Measurements from ENCODE around the gene HPCAL1.

Gene HPCAL1

DNA sequence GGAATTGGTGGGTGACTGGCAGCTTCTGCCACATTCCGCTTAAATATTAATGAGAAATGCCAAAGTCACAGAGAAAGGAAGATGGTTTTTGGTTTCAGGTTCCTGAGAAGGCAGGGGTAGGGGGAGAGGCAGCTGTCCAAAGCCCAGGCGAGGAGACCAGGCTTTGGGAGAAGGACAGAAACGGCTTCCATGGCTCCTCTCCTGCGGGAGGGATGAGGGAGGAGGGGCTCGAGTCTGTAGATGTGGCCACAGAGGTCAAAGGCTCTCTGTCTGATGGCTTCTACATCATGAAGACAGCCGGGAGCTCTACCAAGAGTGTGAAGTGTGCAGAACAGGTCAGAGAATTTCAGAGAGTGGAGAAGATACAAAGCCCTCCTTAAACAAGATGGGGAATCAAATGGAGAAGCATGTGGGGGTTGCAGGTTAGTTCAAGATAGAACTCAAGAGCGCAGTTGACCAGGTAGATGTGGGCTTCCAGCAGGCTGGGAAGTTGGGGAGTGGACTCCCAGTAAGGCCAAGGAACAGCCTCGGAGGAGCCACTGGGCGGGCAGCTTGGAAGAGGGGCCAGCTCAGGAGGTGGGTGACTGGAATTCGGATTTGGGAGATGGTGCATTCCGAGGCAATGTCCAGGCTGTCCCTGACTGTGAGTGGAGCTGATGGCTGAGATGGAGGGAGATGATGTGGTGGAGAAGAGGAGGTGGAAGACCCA, 23.8 kb upstream of the HPCAL1 start:
- no peak for TF ChIP-seq EZH2phosphoT487 (IDR thresholded peaks at IDR 0.05; ENCODE audit: borderline replicate concordance, low read length)
- TF ChIP-seq, protein P1, sequence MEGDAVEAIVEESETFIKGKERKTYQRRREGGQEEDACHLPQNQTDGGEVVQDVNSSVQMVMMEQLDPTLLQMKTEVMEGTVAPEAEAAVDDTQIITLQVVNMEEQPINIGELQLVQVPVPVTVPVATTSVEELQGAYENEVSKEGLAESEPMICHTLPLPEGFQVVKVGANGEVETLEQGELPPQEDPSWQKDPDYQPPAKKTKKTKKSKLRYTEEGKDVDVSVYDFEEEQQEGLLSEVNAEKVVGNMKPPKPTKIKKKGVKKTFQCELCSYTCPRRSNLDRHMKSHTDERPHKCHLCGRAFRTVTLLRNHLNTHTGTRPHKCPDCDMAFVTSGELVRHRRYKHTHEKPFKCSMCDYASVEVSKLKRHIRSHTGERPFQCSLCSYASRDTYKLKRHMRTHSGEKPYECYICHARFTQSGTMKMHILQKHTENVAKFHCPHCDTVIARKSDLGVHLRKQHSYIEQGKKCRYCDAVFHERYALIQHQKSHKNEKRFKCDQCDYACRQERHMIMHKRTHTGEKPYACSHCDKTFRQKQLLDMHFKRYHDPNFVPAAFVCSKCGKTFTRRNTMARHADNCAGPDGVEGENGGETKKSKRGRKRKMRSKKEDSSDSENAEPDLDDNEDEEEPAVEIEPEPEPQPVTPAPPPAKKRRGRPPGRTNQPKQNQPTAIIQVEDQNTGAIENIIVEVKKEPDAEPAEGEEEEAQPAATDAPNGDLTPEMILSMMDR (IDR thresholded peaks at IDR 0.05; ENCODE audit: low read depth, low read length, poor library complexity, severe bottlenecking): no peak
- Histone ChIP-seq H3K79me2 (ENCODE audit: control insufficient read depth, low read length) (no peaks in the 10 kb centered on the region), H3K27me3 (ENCODE audit: control insufficient read depth, low read length) (peaks cover 9% of the 10 kb centered on the region), H3K27ac (ENCODE audit: low read depth, low read length) (no peak overlapping the region), H4K20me1 (ENCODE audit: control insufficient read depth, insufficient read depth, low read depth, low read length) (no peaks in the 10 kb centered on the region), H3F3A (ENCODE audit: control insufficient read depth, insufficient read depth) (no peaks in the 10 kb centered on the region), H3K9me2 (replicated peaks; ENCODE audit: control insufficient read depth, low read length) (no peaks in the 10 kb centered on the region), H3K4me2 (ENCODE audit: low read length) (no peak overlapping the region), H3K4me1 (ENCODE audit: control insufficient read depth, low read length) (no peaks in the 10 kb centered on the region), H3K9me3 (ENCODE audit: control insufficient read depth, insufficient read depth, low read length) (no peaks in the 10 kb centered on the region), H3K4me3 (ENCODE audit: low read length) (no peak overlapping the region), H3K36me3 (ENCODE audit: control insufficient read depth, low read length) (no peaks in the 10 kb centered on the region)

DNA sequence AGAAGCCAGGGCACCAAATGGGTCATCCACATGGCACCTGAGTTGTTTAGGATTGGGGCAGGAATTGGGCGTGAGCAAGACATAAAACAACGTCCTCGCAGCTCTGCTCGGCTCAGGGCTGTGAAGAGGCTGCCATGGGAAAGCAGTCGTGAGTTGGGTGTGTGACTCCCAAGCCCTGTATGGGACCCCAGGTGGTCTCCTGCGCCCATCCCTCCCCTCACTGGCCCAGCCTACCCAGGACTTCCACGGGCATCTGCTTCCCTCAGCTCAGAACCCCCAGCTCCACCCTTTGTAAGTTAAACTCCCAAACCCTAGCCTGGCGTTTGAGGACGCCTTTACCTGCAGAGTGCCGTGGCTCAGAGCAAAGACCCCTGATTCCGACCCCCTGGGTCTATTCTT, 23.2 kb upstream of the HPCAL1 start:
- TF ChIP-seq, protein P1 (IDR thresholded peaks at IDR 0.05; ENCODE audit: low read depth, low read length, poor library complexity, severe bottlenecking): no peak
- no peak for TF ChIP-seq EZH2phosphoT487 (IDR thresholded peaks at IDR 0.05; ENCODE audit: borderline replicate concordance, low read length)
- Histone ChIP-seq H3K4me3 (ENCODE audit: low read length) (no peak overlapping the region), H3K27ac (ENCODE audit: low read depth, low read length) (no peak overlapping the region), H3K27me3 (ENCODE audit: control insufficient read depth, low read length) (peaks cover 9% of the 10 kb centered on the region), H4K20me1 (ENCODE audit: control insufficient read depth, insufficient read depth, low read depth, low read length) (no peaks in the 10 kb centered on the region), H3K4me2 (ENCODE audit: low read length) (no peak overlapping the region), H3K9me2 (replicated peaks; ENCODE audit: control insufficient read depth, low read length) (no peaks in the 10 kb centered on the region), H3K36me3 (ENCODE audit: control insufficient read depth, low read length) (no peaks in the 10 kb centered on the region), H3F3A (ENCODE audit: control insufficient read depth, insufficient read depth) (no peaks in the 10 kb centered on the region), H3K4me1 (ENCODE audit: control insufficient read depth, low read length) (no peaks in the 10 kb centered on the region), H3K79me2 (ENCODE audit: control insufficient read depth, low read length) (no peaks in the 10 kb centered on the region), H3K9me3 (ENCODE audit: control insufficient read depth, insufficient read depth, low read length) (no peaks in the 10 kb centered on the region)

DNA sequence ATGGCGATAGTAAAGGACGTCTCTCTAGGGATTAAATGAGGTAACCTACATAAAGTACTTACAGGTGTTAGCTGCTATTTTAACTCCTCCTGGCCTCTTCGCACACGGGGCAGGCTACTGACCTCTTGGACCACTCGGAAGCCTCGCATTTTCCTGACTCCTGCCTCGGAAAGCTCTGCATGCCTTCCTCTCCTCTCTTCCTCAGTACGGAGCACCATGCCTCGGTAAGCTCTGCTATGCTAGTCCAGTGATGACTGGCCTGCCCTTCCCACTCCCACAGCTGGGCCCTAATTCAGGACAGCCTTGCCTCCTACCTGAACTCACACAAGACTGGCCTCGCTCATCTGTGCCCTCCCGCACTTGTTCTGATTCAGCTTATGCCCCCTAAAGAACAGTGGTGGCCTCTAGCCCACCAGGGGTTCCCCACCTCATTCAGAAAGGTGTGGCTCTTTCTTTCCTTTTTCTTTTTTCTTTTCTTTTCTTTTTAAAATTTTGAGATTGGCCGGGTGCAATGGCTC, 22.7 kb upstream of the HPCAL1 start:
- Histone ChIP-seq H3K36me3 (ENCODE audit: control insufficient read depth, low read length) (no peaks in the 10 kb centered on the region), H3F3A (ENCODE audit: control insufficient read depth, insufficient read depth) (no peaks in the 10 kb centered on the region), H3K4me1 (ENCODE audit: control insufficient read depth, low read length) (no peaks in the 10 kb centered on the region), H3K27me3 (ENCODE audit: control insufficient read depth, low read length) (peaks cover 9% of the 10 kb centered on the region), H3K9me2 (replicated peaks; ENCODE audit: control insufficient read depth, low read length) (no peaks in the 10 kb centered on the region), H3K9me3 (ENCODE audit: control insufficient read depth, insufficient read depth, low read length) (no peaks in the 10 kb centered on the region), H4K20me1 (ENCODE audit: control insufficient read depth, insufficient read depth, low read depth, low read length) (no peaks in the 10 kb centered on the region), H3K27ac (ENCODE audit: low read depth, low read length) (no peak overlapping the region), H3K79me2 (ENCODE audit: control insufficient read depth, low read length) (no peaks in the 10 kb centered on the region), H3K4me2 (ENCODE audit: low read length) (no peak overlapping the region), H3K4me3 (ENCODE audit: low read length) (no peak overlapping the region)
- no peak for TF ChIP-seq EZH2phosphoT487 (IDR thresholded peaks at IDR 0.05; ENCODE audit: borderline replicate concordance, low read length)
- TF ChIP-seq, protein P1 (IDR thresholded peaks at IDR 0.05; ENCODE audit: low read depth, low read length, poor library complexity, severe bottlenecking): no peak
